Natural killer cell (primary cell): ENCODE results near the gene XXYLT1. TPM values are rescaled to one million over a fixed set of nuclear protein-coding genes. Genes with fewer than 3 reads are reported as not detected.

Experiments
- ATAC-seq, 3 donors: fragments of 150-1000 bp in 2 of 3; fragments of 200-7000 bp in 1 of 3; cut with Tn5 transposase; 1 replicate in 1 of 3; 2 replicates in 2 of 3; pipeline ENCODE4 v1.10.0; 2021; ENCODE audit warnings: mild to moderate bottlenecking in 2 of 3, moderate library complexity in 2 of 3
- DNase-seq, 2 donors: peaks; one replicate each; pipeline versions ENCODE4 v3.0.0 to v3.0.0-alpha.2; 2013 to 2021; ENCODE audit warnings: mixed read lengths in 1 of 2
- H3K27ac ChIP-seq: one replicate; pipeline ENCODE4 v1.5.1; 2013; ENCODE audit warnings: mild to moderate bottlenecking, low read length
- H3K27me3 ChIP-seq: one replicate; pipeline ENCODE4 v1.6.1; 2013; ENCODE audit warnings: low read length; ENCODE audit not compliant: control insufficient read depth, insufficient read depth
- H3K36me3 ChIP-seq: one replicate; pipeline ENCODE4 v1.6.1; 2013; ENCODE audit warnings: low read length; ENCODE audit not compliant: control insufficient read depth, insufficient read depth
- H3K4me1 ChIP-seq: one replicate; pipeline ENCODE4 v1.6.1; 2013; ENCODE audit warnings: low read length; ENCODE audit not compliant: control insufficient read depth, insufficient read depth
- H3K4me3 ChIP-seq: one replicate; pipeline ENCODE4 v1.5.1; 2013; ENCODE audit warnings: low read length
- H3K9me3 ChIP-seq: one replicate; pipeline ENCODE4 v1.6.1; 2013; ENCODE audit warnings: low read length; ENCODE audit not compliant: control insufficient read depth, insufficient read depth
- H3K27ac Mint-ChIP-seq, 2 donors: one replicate each; pipeline ENCODE4 v1.8.0; 2022; ENCODE audit warnings: mild to moderate bottlenecking in 2 of 2, mixed read lengths in 2 of 2, moderate library complexity in 1 of 2
- H3K27me3 Mint-ChIP-seq, 2 donors: one replicate each; pipeline ENCODE4 v1.8.0; 2022; ENCODE audit warnings: low read depth in 2 of 2, mixed read lengths in 2 of 2
- H3K36me3 Mint-ChIP-seq: one replicate; pipeline ENCODE4 v1.8.0; 2022; ENCODE audit warnings: mixed read lengths
- H3K4me1 Mint-ChIP-seq, 2 donors: one replicate each; pipeline ENCODE4 v1.8.0; 2022; ENCODE audit warnings: mixed read lengths in 2 of 2
- H3K4me3 Mint-ChIP-seq: one replicate; pipeline ENCODE4 v1.8.0; 2022; ENCODE audit warnings: mild to moderate bottlenecking, moderate library complexity, mixed read lengths
- H3K9me3 Mint-ChIP-seq, 2 donors: one replicate each; pipeline ENCODE4 v1.8.0; 2022; ENCODE audit warnings: mixed read lengths in 2 of 2
- CTCF ChIP-seq: fragments of 200-600 bp; IDR thresholded peaks from one replicate; pipeline ENCODE4 v1.8.0; 2022; ENCODE audit warnings: antibody characterized with exemption
- WGBS: methylation state at CpG from one replicate; pipeline ENCODE4 v1.1.7; 2013; ENCODE audit warnings: missing lambda C conversion rate; ENCODE audit not compliant: insufficient coverage; 5-methylcytosine and 5-hydroxymethylcytosine counted together
- intact Hi-C: fragments of 100-400 bp; cut with micrococcal nuclease; formaldehyde crosslinking; loops from one replicate; pipeline ENCODE4 v1.14.2; 2022
- total RNA-seq, 4 donors: library from RNA; stranded (reverse); fragments of 120-200 nt in 1 of 4; gene quantifications; one replicate each; pipeline versions ENCODE4 v1.2.3 to v1.2.4, GENCODE V29; 2013 to 2022

XXYLT1 gene
- total RNA-seq, 3 donors from 2014 or later (not counting 1 experiment from before 2014, with no cell fraction given) = 8.7 to 13.6 (median 10.2) TPM

- Mint-ChIP-seq H3K4me1 (peaks cover 13% of the 10 kb centered on the region in 2 donors), H3K4me3 (no peak overlapping the region), H3K9me3 (no peaks in the 10 kb centered on the region), H3K27ac (no peak overlapping the region), H3K36me3 (no peaks in the 10 kb centered on the region), H3K27me3 (no peaks in the 10 kb centered on the region)
- Histone ChIP-seq H3K4me1 (peaks cover 9% of the 10 kb centered on the region), H3K36me3 (no peaks in the 10 kb centered on the region), H3K9me3 (no peaks in the 10 kb centered on the region), H3K4me3 (no peak overlapping the region), H3K27ac (no peak overlapping the region), H3K27me3 (no peaks in the 10 kb centered on the region)
- no peak for TF ChIP-seq CTCF
- ATAC-seq = no peak
- 73% methylated on average over 16 of the region's 16 CpGs for WGBS
- DNase-seq = no peak
- intact Hi-C loops = no loop called here
These were observed 190.3 kb downstream of the XXYLT1 start for GRCh38 chr3:195080571-195081151.

DNA sequence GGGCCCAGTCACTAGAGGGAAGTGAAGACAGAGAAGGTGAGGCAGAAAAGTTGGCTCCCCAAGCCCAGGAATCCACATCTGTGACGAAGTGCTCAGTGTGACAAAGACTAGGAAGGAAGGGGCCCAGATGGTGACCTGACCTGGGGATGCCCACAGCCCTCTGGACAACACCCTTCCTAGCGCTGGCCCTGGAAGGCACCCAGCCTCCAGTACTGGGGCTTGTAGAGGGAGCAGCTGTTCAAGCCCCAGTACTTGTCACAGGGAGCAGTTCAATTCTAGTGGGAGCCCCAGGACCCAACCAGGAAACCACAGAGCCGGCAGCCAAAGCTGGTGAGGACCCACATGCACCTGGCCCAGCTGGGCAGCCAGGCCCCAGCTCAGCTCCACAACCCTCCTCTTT lies 190.8 kb downstream of the XXYLT1 start:
- 31% methylated on average over 3 of the region's 3 CpGs for WGBS

DNA sequence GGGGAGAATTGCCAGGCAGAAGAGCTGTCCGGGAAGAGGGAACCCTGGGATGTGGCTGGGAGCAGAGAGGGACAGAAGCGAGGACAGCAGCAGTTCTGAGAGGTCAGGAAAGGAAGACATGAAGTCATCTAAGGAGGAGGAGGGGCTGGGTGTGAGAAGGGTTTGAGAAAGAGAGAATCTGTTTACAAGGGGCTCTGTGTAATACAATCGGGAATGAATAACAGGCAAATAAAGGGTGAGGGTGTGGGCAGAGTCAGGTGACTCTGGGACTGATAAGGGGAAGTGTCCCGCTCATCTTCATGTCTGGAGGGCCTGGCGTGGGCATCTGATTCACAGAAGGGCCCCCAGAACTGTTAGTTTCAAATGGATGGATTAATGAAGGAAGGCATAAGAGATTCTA lies 191.3 kb downstream of the XXYLT1 start:
- H3K27ac ChIP-seq = no peak overlapping the region
- H3K4me1 ChIP-seq = peaks cover 12% of the 10 kb centered on the region
- H3K4me3 Mint-ChIP-seq = no peak overlapping the region
- no peaks in the 10 kb centered on the region for H3K9me3 Mint-ChIP-seq
- WGBS = 76% methylated on average over 5 of the region's 5 CpGs
- intact Hi-C loops = no loop called here
- no peaks in the 10 kb centered on the region for H3K36me3 ChIP-seq
- no peaks in the 10 kb centered on the region for H3K27me3 Mint-ChIP-seq
- H3K27me3 ChIP-seq = no peaks in the 10 kb centered on the region
- H3K4me3 ChIP-seq = no peak overlapping the region
- no peaks in the 10 kb centered on the region for H3K36me3 Mint-ChIP-seq
- no peak for TF ChIP-seq CTCF
- H3K4me1 Mint-ChIP-seq = peaks cover 13% of the 10 kb centered on the region in 2 donors
- DNase-seq = no peak
- ATAC-seq = no peak
- H3K27ac Mint-ChIP-seq = peak overlapping the region in 1 of 2 donors; percentile 44
- H3K9me3 ChIP-seq = no peaks in the 10 kb centered on the region

More for the DNA sequence above, 190.8 kb downstream of the XXYLT1 start:
- H3K4me3 Mint-ChIP-seq = no peak overlapping the region
- H3K27ac ChIP-seq = no peak overlapping the region
- no peak overlapping the region for H3K4me3 ChIP-seq
- peak overlapping the region in 1 of 2 donors; percentile 44 for H3K27ac Mint-ChIP-seq
- H3K4me1 ChIP-seq = peaks cover 12% of the 10 kb centered on the region
- no peak for TF ChIP-seq CTCF
- no peaks in the 10 kb centered on the region for H3K9me3 Mint-ChIP-seq
- no peaks in the 10 kb centered on the region for H3K36me3 Mint-ChIP-seq
- H3K27me3 ChIP-seq = no peaks in the 10 kb centered on the region
- H3K36me3 ChIP-seq = no peaks in the 10 kb centered on the region
- ATAC-seq (no peak), DNase-seq (no peak)
- peaks cover 13% of the 10 kb centered on the region in 2 donors for H3K4me1 Mint-ChIP-seq
- intact Hi-C loops = no loop called here
- no peaks in the 10 kb centered on the region for H3K27me3 Mint-ChIP-seq
- H3K9me3 ChIP-seq = no peaks in the 10 kb centered on the region

DNA sequence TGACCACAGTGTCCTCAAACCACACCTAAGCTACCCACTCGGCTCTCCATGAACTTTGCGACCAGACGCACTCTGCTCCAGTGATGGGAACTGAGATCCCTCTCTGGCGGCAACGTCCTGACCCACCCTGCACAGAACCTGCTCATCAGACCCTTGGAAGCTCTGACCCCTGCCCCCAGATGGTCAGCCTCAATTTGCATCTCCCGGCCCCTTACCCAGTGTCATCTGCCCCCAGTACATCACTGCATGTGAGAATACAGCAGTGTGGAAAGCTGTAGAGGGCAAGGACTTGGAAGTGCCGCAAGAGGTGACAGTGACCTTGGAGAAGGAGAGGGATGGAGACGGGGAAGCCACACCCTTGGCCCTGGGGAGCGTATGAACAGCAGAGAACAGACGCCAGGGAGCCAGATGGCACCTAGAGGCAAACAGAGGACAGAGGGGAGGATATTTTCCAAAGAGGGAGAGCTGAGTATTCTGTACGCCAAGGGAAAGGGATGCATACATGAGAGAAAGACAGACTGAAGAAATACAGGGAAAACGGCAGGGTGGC lies 192.0 kb downstream of the XXYLT1 start:
- intact Hi-C loops = no loop called here
- DNase-seq = no peak
- Histone ChIP-seq H3K27me3 (no peaks in the 10 kb centered on the region), H3K36me3 (no peaks in the 10 kb centered on the region), H3K4me1 (peaks cover 12% of the 10 kb centered on the region), H3K27ac (no peak overlapping the region), H3K4me3 (no peak overlapping the region), H3K9me3 (no peaks in the 10 kb centered on the region)
- H3K27me3 Mint-ChIP-seq = no peaks in the 10 kb centered on the region
- peak overlapping the region in 1 of 2 donors; percentile 44 for H3K27ac Mint-ChIP-seq
- ATAC-seq = no peak
- H3K36me3 Mint-ChIP-seq = no peaks in the 10 kb centered on the region
- H3K4me3 Mint-ChIP-seq = no peak overlapping the region
- no peak for TF ChIP-seq CTCF
- H3K4me1 Mint-ChIP-seq = peaks cover 13% of the 10 kb centered on the region in 2 donors
- 80% methylated on average over 12 of the region's 12 CpGs for WGBS
- no peaks in the 10 kb centered on the region for H3K9me3 Mint-ChIP-seq
